A673 (cell line): Measurements from ENCODE around the gene IL1R1.

Source experiments
- EZH2 ChIP-seq: fragments of 200-600 bp; sonication (generic); IDR thresholded peaks from 2 replicates; pipeline ENCODE4 v1.6.1; 2017; ENCODE audit warnings: borderline replicate concordance, low read depth, mild to moderate bottlenecking, mixed read lengths, antibody characterized with exemption, low read length; ENCODE audit not compliant: poor library complexity, severe bottlenecking
- TF ChIP-seq, protein P1 (sequence below): fragments of 300-800, 200-600 bp; sonication (generic); conservative IDR thresholded peaks from 2 replicates; pipeline ENCODE4 v1.5.1; 2017; ENCODE audit warnings: low read depth, mild to moderate bottlenecking, antibody characterized with exemption, low read length, moderate library complexity, mixed read lengths

DNA sequence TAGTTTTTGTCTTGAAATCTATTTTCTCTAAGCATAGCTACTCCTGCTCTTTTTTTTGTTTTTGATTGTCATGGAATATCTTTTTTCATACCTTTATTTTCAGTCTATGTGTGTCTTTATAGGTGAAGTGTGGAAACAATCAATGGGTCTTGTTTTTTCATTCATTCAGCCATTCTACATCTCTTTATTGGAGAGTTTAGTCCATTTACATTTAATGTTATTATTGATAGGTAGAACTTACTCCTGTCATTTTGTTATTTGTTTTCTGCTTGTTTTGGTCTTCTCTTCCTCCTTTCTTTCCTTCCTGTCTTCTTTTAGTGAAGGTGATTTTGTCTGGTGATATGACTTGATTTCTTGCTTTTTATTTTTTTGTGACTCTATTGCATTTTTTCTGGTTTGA, 62.1 kb downstream of the IL1R1 start:
- TF ChIP-seq EZH2, result no peak
- TF ChIP-seq, protein P1, sequence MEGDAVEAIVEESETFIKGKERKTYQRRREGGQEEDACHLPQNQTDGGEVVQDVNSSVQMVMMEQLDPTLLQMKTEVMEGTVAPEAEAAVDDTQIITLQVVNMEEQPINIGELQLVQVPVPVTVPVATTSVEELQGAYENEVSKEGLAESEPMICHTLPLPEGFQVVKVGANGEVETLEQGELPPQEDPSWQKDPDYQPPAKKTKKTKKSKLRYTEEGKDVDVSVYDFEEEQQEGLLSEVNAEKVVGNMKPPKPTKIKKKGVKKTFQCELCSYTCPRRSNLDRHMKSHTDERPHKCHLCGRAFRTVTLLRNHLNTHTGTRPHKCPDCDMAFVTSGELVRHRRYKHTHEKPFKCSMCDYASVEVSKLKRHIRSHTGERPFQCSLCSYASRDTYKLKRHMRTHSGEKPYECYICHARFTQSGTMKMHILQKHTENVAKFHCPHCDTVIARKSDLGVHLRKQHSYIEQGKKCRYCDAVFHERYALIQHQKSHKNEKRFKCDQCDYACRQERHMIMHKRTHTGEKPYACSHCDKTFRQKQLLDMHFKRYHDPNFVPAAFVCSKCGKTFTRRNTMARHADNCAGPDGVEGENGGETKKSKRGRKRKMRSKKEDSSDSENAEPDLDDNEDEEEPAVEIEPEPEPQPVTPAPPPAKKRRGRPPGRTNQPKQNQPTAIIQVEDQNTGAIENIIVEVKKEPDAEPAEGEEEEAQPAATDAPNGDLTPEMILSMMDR, result no peak
